Mesendoderm (in vitro differentiated cells): Measurements from ENCODE around the gene NGEF.

Source experiments
- DNase-seq: peaks from one replicate; pipeline ENCODE4 v3.0.0; 2013
- H2AK5ac ChIP-seq: 2 replicates; pipeline ENCODE4 v1.6.1; 2013; ENCODE audit warnings: low read length, inconsistent platforms
- H2BK120ac ChIP-seq: 2 replicates; pipeline ENCODE4 v1.6.1; 2013; ENCODE audit warnings: low read depth, mild to moderate bottlenecking, low read length, moderate library complexity, mixed read lengths
- H2BK15ac ChIP-seq: replicated peaks from 2 replicates; pipeline ENCODE4 v1.6.1; 2013; ENCODE audit warnings: low read depth, mild to moderate bottlenecking, moderate library complexity
- H2BK5ac ChIP-seq: 2 replicates; pipeline ENCODE4 v1.6.1; 2013; ENCODE audit warnings: low read length, inconsistent platforms
- H3K18ac ChIP-seq: 2 replicates; pipeline ENCODE4 v1.6.1; 2013; ENCODE audit warnings: mild to moderate bottlenecking, low read length, mixed read lengths
- H3K23ac ChIP-seq: one replicate; pipeline ENCODE4 v1.6.1; 2013; ENCODE audit warnings: low read length
- H3K27ac ChIP-seq: 2 replicates; pipeline ENCODE4 v1.5.1; 2013; ENCODE audit warnings: low read depth, mild to moderate bottlenecking, inconsistent platforms, low read length, moderate library complexity
- H3K27me3 ChIP-seq: 2 replicates; pipeline ENCODE4 v1.6.1; 2013; ENCODE audit warnings: low read length, control low read depth, mild to moderate bottlenecking, inconsistent platforms; ENCODE audit not compliant: insufficient read depth, poor library complexity
- H3K36me3 ChIP-seq: 2 replicates; pipeline ENCODE4 v1.6.1; 2013; ENCODE audit warnings: low read length, inconsistent platforms; ENCODE audit not compliant: control insufficient read depth, insufficient read depth
- H3K4ac ChIP-seq: one replicate; pipeline ENCODE4 v1.6.1; 2013; ENCODE audit warnings: low read depth, mild to moderate bottlenecking, low read length, moderate library complexity
- H3K4me1 ChIP-seq: 2 replicates; pipeline ENCODE4 v1.6.1; 2013; ENCODE audit warnings: low read depth, low read length, inconsistent platforms; ENCODE audit not compliant: control insufficient read depth
- H3K4me2 ChIP-seq: 2 replicates; pipeline ENCODE4 v1.6.1; 2013; ENCODE audit warnings: low read length
- H3K4me3 ChIP-seq: 2 replicates; pipeline ENCODE4 v1.5.1; 2013; ENCODE audit warnings: mild to moderate bottlenecking, low read length
- H3K56ac ChIP-seq: one replicate; pipeline ENCODE4 v1.6.1; 2013; ENCODE audit warnings: low read length
- H3K79me1 ChIP-seq: 2 replicates; pipeline ENCODE4 v1.6.1; 2013; ENCODE audit warnings: low read length, inconsistent platforms
- H3K79me2 ChIP-seq: 2 replicates; pipeline ENCODE4 v1.6.1; 2013; ENCODE audit warnings: mild to moderate bottlenecking, low read length; ENCODE audit not compliant: control insufficient read depth, insufficient read depth
- H3K9ac ChIP-seq: 2 replicates; pipeline ENCODE4 v1.6.1; 2013; ENCODE audit warnings: low read length, inconsistent platforms
- H4K5ac ChIP-seq: one replicate; pipeline ENCODE4 v1.6.1; 2013; ENCODE audit warnings: low read length
- H4K8ac ChIP-seq: one replicate; pipeline ENCODE4 v1.6.1; 2013; ENCODE audit warnings: low read depth, mild to moderate bottlenecking, control low read depth, low read length, moderate library complexity
- whole genome bisulfite sequencing: extraction: QIAGEN DNeasy Blood & Tissue Kit; methylation state at CpG from one replicate; pipeline ENCODE4 v1.1.7; 2013; ENCODE audit warnings: low lambda C conversion rate, missing lambda C conversion rate; ENCODE audit not compliant: insufficient coverage; ENCODE audit errors: extremely low coverage; 5-methylcytosine and 5-hydroxymethylcytosine counted together

Gene NGEF

DNA sequence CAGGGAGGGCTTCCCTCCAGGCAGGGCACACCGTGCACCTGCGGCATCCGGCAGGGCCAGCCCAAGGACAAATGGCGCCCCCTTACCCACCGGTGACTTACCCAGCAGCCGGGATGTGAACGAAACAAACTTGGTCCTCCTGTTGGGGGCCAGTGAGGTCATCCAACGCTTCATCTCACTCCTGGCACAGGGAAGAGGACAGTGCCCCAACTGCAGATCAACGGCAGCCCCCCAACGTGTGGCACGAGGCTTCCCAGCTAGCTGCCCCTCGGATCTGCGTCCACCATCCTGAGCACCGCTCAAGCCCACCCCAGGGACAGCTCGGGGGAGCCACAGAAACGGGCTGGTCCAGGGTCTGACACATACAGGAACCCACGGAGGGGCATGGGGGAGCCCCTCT lies 131.0 kb downstream of the NGEF start:
- H3K23ac ChIP-seq, result no peak overlapping the region
- H3K27me3 ChIP-seq, result no peaks in the 10 kb centered on the region
- H3K4me3 ChIP-seq, result no peak overlapping the region
- no peaks in the 10 kb centered on the region for H3K36me3 ChIP-seq
- H3K4me2 ChIP-seq, result no peak overlapping the region
- no peak overlapping the region for H3K27ac ChIP-seq
- no peak overlapping the region for H3K18ac ChIP-seq
- no peak overlapping the region for H3K4ac ChIP-seq
- no peak overlapping the region for H4K8ac ChIP-seq
- no peak overlapping the region for H2BK5ac ChIP-seq
- no peak overlapping the region for H2BK120ac ChIP-seq
- no peaks in the 10 kb centered on the region for H3K79me1 ChIP-seq
- H2AK5ac ChIP-seq, result no peak overlapping the region
- H4K5ac ChIP-seq, result no peak overlapping the region
- H2BK15ac ChIP-seq, result no peak overlapping the region
- DNase-seq, result no peak
- no peaks in the 10 kb centered on the region for H3K79me2 ChIP-seq
- WGBS, result no CpG with 5 or more reads among the region's 17 CpGs
- H3K56ac ChIP-seq, result no peak overlapping the region
- no peak overlapping the region for H3K9ac ChIP-seq
- H3K4me1 ChIP-seq, result no peaks in the 10 kb centered on the region

DNA sequence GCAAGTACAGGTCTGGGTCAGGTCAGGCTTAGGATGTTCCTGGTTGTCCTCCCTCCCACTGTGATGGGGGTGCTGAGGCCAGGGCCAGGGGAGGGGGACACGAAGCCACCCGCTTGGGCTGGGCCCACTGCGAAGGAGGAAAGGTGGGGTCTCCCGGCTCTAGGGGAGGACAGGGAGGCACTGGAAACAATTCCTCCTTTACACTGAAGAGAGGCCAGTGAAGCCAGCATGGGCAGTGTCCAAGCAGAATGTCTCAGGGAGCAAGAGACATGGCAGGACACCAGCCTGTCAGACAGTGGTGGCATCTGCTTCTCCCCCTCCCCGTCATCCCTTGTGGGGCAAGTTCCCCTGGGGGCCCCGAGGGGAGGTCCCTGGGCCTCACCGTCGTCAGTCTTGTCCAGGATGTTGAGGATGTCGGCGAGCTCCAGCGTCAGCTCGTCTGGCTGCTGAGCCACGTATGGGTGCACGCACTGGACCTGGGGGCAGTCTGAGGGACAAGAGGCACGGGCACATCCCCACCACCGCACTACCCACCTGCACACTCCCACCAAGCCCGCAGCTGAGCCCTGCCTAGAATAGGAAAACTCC lies 132.2 kb downstream of the NGEF start:
- Histone ChIP-seq H3K27me3 (no peaks in the 10 kb centered on the region), H2AK5ac (no peak overlapping the region), H3K4me1 (no peaks in the 10 kb centered on the region), H3K79me2 (no peaks in the 10 kb centered on the region), H2BK120ac (no peak overlapping the region), H3K9ac (no peak overlapping the region), H3K79me1 (no peaks in the 10 kb centered on the region), H3K36me3 (no peaks in the 10 kb centered on the region), H3K4me3 (no peak overlapping the region), H3K4me2 (no peak overlapping the region), H3K4ac (no peak overlapping the region), H3K56ac (no peak overlapping the region), H3K27ac (no peak overlapping the region), H2BK15ac (no peak overlapping the region), H3K23ac (no peak overlapping the region), H2BK5ac (no peak overlapping the region), H4K5ac (no peak overlapping the region), H4K8ac (no peak overlapping the region), H3K18ac (no peak overlapping the region)
- WGBS, result no CpG with 5 or more reads among the region's 17 CpGs
- DNase-seq, result no peak

DNA sequence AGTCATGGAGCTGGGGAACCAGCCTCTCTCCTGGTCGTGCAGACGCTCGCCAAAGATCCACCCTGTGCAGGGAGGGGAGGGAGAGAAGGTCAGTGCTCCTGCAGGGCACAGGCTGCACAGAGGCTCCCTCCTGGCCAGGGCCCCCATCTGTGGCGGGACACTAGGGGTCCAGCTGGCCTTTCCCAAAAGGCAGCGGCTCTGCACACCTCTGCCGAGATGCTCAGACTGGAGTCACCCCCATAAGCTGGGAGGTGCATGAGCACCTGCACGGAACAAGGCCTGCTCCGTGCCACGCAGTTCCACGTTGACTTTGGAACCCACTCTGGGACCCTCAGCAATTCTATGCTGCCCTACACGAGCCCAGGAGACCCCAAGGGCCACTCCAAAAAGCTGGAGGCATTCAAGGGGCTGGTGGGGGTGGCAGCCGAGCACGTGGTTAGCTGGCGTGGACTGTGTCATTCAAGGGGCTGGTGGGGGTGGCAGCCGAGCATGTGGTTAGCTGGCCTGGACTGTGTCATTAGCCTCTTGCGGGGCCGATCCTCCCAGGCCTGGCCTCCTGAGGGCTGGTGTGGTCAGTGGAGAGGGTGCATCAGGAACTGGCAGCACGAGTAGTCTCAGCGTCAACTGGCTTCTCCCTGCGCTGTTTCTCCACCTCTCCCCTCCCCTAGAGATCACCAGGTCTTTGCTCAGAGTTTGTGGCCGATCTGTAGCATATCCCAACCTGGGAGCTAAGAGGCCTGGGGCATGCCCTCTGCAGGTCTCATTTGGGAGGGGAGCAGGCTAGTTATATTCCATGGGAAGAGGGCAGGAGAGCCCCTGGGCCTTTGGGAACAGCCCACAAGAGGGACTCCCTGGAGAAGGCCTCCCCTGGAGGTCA lies 133.2 kb downstream of the NGEF start:
- Histone ChIP-seq H2BK5ac (no peak overlapping the region), H2AK5ac (no peak overlapping the region), H3K36me3 (no peaks in the 10 kb centered on the region), H3K27ac (no peak overlapping the region), H3K23ac (no peak overlapping the region), H4K5ac (no peak overlapping the region), H2BK120ac (no peak overlapping the region), H3K4ac (no peak overlapping the region), H3K79me2 (no peaks in the 10 kb centered on the region), H3K27me3 (no peaks in the 10 kb centered on the region), H3K4me2 (no peak overlapping the region), H3K18ac (no peak overlapping the region), H3K9ac (no peak overlapping the region), H3K4me3 (no peak overlapping the region), H4K8ac (no peak overlapping the region), H3K79me1 (no peaks in the 10 kb centered on the region), H3K56ac (no peak overlapping the region), H2BK15ac (no peak overlapping the region), H3K4me1 (no peaks in the 10 kb centered on the region)
- DNase-seq, result peak; percentile 11
- WGBS, result no CpG with 5 or more reads among the region's 21 CpGs

DNA sequence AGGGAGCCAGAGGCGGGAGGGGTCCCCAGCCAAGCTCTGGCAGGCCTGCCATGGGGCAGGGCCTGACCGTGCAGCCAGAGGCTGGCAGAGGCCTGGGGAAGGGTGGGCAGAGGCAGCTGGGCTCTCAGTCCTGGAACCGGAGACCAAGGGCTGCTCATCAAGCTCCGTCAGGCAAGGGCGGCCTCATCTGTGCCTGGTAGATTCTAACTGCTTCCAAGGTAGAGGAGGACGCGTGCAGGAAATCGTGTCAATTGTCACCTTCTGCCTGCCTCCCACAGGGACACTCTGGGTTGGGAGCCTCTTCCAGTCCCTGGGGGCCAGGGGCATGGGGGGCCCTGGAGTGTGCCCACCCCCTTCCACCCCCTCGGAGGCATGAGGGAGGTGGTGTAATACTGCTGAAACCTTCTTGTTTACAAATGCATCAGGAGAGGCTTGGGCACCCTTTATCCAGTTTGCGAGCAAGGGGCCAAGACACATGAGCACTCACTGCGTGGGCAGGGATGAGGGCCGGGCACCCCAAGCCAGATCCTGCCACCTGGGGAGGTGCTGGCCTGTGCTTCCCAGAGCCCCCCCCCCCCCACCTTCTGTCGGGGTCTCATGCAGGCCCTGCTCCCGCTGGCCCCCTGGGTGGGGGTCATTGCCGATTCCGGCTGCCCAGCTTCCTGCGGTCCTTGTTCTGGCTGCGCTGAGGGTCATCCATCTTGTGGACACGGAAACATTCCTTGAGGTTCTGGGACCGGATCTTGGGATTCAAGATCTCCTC lies 134.0 kb downstream of the NGEF start:
- Histone ChIP-seq H3K56ac (no peak overlapping the region), H3K4me3 (no peak overlapping the region), H3K27me3 (no peaks in the 10 kb centered on the region), H3K36me3 (no peaks in the 10 kb centered on the region), H3K79me1 (no peaks in the 10 kb centered on the region), H3K4me1 (no peaks in the 10 kb centered on the region), H3K18ac (no peak overlapping the region), H4K5ac (no peak overlapping the region), H3K4me2 (no peak overlapping the region), H3K4ac (no peak overlapping the region), H3K23ac (no peak overlapping the region), H2AK5ac (no peak overlapping the region), H2BK15ac (no peak overlapping the region), H2BK5ac (no peak overlapping the region), H2BK120ac (no peak overlapping the region), H3K9ac (no peak overlapping the region), H3K79me2 (no peaks in the 10 kb centered on the region), H3K27ac (no peak overlapping the region), H4K8ac (no peak overlapping the region)
- WGBS, result no CpG with 5 or more reads among the region's 20 CpGs
- no peak for DNase-seq

DNA sequence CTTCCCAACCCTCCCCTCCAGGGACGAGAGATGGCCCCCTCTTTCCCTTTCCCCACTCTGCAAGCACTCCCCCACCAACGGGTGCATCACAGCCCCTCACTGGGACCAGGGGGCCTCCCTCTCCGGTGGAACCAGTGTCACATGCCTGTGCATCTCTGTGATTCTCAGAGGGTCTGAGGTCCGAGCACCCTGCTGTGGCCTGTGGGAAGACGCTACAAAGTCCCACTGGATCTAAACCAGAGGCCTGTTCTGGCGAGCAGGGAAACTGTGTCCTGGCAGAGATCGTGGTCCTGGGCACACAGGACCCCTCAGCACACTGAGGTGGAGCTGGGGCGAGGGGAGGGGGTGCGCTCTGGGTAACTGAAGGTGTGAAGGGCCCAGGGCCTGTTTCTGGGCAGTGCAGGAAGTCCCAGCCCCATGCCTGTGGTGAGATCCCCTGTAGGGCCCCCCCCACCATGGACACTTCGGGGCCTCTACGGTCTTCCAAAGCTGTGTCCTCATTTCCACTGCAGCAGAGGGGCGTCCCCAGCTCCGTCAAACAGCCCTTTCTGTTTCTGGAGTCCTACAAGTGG lies 135.0 kb downstream of the NGEF start:
- no peaks in the 10 kb centered on the region for H3K79me2 ChIP-seq
- H3K56ac ChIP-seq, result no peak overlapping the region
- no peak overlapping the region for H3K23ac ChIP-seq
- no CpG with 5 or more reads among the region's 13 CpGs for WGBS
- no peak overlapping the region for H3K9ac ChIP-seq
- no peak overlapping the region for H3K4me3 ChIP-seq
- H3K36me3 ChIP-seq, result no peaks in the 10 kb centered on the region
- H3K27ac ChIP-seq, result no peak overlapping the region
- no peak overlapping the region for H4K8ac ChIP-seq
- H3K4me1 ChIP-seq, result no peaks in the 10 kb centered on the region
- no peak overlapping the region for H2BK15ac ChIP-seq
- H3K27me3 ChIP-seq, result no peaks in the 10 kb centered on the region
- no peak overlapping the region for H3K18ac ChIP-seq
- H2BK5ac ChIP-seq, result no peak overlapping the region
- no peak for DNase-seq
- H4K5ac ChIP-seq, result no peak overlapping the region
- no peak overlapping the region for H3K4ac ChIP-seq
- no peak overlapping the region for H2BK120ac ChIP-seq
- H3K79me1 ChIP-seq, result no peaks in the 10 kb centered on the region
- no peak overlapping the region for H3K4me2 ChIP-seq
- no peak overlapping the region for H2AK5ac ChIP-seq
